ENCODE measurements around the gene OR6B2. TPM values are rescaled to one million over a fixed set of nuclear protein-coding genes. Genes with fewer than 3 reads are reported as not detected.

OR6B2 gene
- total and polyA plus RNA-seq, 3 experiments from 2014 or later = not detected

DNA sequence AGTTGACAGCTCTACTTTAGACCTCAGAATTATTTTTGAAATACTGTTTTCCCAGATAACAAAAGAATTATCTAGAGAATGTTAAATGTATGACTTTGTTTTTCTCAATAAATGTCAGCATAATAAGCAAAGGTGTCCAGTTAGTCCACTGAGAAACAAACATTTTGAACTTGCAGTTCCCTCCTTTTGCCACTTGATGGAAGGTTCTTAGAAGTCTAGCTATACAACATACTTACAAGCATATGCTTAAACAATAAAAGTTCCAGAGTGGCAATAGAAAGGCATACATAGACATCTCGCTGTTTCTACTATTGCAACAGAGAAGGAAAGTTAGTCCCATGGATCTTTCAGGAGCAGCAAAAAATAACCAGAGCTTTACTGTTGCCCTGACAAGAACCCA is 16.9 kb downstream of the OR6B2 start:
- Histone ChIP-seq H3K27ac (ENCODE audit: low read depth, low read length) (no peak overlapping the region), H3K4me1 (ENCODE audit: insufficient read depth, low read length) (no peaks in the 10 kb centered on the region), H3K36me3 (ENCODE audit: insufficient read depth, low read length) (peaks cover 56% of the 10 kb centered on the region), H3K4me3 (ENCODE audit: low read length) (no peak overlapping the region), H3K9me3 (ENCODE audit: low read length) (no peaks in the 10 kb centered on the region), H3K27me3 (ENCODE audit: insufficient read depth, low read length, poor library complexity, severe bottlenecking) (no peaks in the 10 kb centered on the region)
- CTCF ChIA-PET = interaction anchor here (0.8 kb wide), 1 partner anchor 8 kb away, joined by 4 read pairs; no protein-coding TSS in a partner anchor
- Mint-ChIP-seq H3K27ac (no peak overlapping the region), H3K27me3 (peaks cover 0 to 2% of the 10 kb centered on the region in 2 donors), H3K4me1 (peaks cover 4 to 7% (median 5%) of the 10 kb centered on the region in 3 donors), H3K4me3 (no peak overlapping the region), H3K9me3 (no peaks in the 10 kb centered on the region), H3K36me3 (peaks cover 0 to 93% (median 35%) of the 10 kb centered on the region in 3 donors)
- POLR2A ChIA-PET = no interaction called here
- DNase-seq = no peak

- CTCF ChIA-PET = interaction anchor here (2.2 kb wide), 1 partner anchor 11 kb away, joined by 4 read pairs; no protein-coding TSS in a partner anchor
- DNase-seq = no peak
- POLR2A ChIA-PET = no interaction called here
- Mint-ChIP-seq H3K4me3 (no peak overlapping the region), H3K36me3 (peaks cover 6 to 95% (median 36%) of the 10 kb centered on the region in 3 donors), H3K4me1 (peaks cover 0 to 3% (median 0%) of the 10 kb centered on the region in 3 donors), H3K27me3 (no peaks in the 10 kb centered on the region), H3K27ac (peak overlapping the region in 1 of 8 donors; percentile 6), H3K9me3 (no peaks in the 10 kb centered on the region)
- Histone ChIP-seq H3K36me3 (ENCODE audit: insufficient read depth, low read length) (peaks cover 64% of the 10 kb centered on the region), H3K27me3 (ENCODE audit: insufficient read depth, low read length, poor library complexity, severe bottlenecking) (no peaks in the 10 kb centered on the region), H3K27ac (ENCODE audit: low read depth, low read length) (no peak overlapping the region), H3K4me3 (ENCODE audit: low read length) (no peak overlapping the region), H3K4me1 (ENCODE audit: insufficient read depth, low read length) (no peaks in the 10 kb centered on the region), H3K9me3 (ENCODE audit: low read length) (no peaks in the 10 kb centered on the region)
Measured at GRCh38 chr2:240002983-240003382, 27.2 kb downstream of the OR6B2 start.

DNA sequence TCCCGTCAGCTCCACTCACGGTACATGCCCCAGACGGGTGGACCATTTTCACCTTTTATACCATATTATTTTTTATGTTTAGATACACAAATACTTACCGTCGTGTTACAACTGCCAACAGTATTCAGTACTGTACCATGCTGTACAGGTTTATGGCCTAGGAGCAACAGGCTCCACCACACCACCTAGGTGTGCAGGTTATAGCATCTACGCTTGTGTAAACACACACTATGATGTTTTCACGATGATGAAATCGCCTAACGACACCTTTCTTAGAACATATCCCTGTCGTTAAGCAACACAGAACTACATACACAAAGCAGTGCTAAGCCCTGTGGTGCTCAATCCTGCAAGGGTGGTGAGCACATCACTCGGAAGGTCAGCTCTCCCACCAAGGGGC is 29.6 kb downstream of the OR6B2 start:
- peaks cover 46% of the 10 kb centered on the region for H3K36me3 ChIP-seq (ENCODE audit: insufficient read depth, low read length)
- POLR2A ChIA-PET = no interaction called here
- H3K4me1 ChIP-seq (ENCODE audit: insufficient read depth, low read length) = no peaks in the 10 kb centered on the region
- Mint-ChIP-seq H3K27me3 (no peaks in the 10 kb centered on the region), H3K27ac (no peak overlapping the region), H3K36me3 (peaks cover 0 to 89% (median 32%) of the 10 kb centered on the region in 3 donors), H3K4me3 (no peak overlapping the region), H3K4me1 (peaks cover 0 to 4% (median 0%) of the 10 kb centered on the region in 3 donors), H3K9me3 (no peaks in the 10 kb centered on the region)
- CTCF ChIA-PET = no interaction called here
- no peak overlapping the region for H3K27ac ChIP-seq (ENCODE audit: low read depth, low read length)
- H3K9me3 ChIP-seq (ENCODE audit: low read length) = no peaks in the 10 kb centered on the region
- no peak for DNase-seq
- H3K4me3 ChIP-seq (ENCODE audit: low read length) = no peak overlapping the region
- no peaks in the 10 kb centered on the region for H3K27me3 ChIP-seq (ENCODE audit: insufficient read depth, low read length, poor library complexity, severe bottlenecking)

GRCh38 chr2:239997686-239998409 is 32.4 kb downstream of the OR6B2 start:
- Mint-ChIP-seq H3K27ac (peak overlapping the region in 1 of 8 donors; percentile 77), H3K27me3 (no peaks in the 10 kb centered on the region), H3K4me1 (peaks cover 0 to 4% (median 0%) of the 10 kb centered on the region in 3 donors), H3K4me3 (no peak overlapping the region), H3K9me3 (no peaks in the 10 kb centered on the region), H3K36me3 (peaks cover 0 to 85% (median 27%) of the 10 kb centered on the region in 3 donors)
- Histone ChIP-seq H3K36me3 (ENCODE audit: insufficient read depth, low read length) (peaks cover 33% of the 10 kb centered on the region), H3K27ac (ENCODE audit: low read depth, low read length) (no peak overlapping the region), H3K9me3 (ENCODE audit: low read length) (no peaks in the 10 kb centered on the region), H3K4me1 (ENCODE audit: insufficient read depth, low read length) (no peaks in the 10 kb centered on the region), H3K27me3 (ENCODE audit: insufficient read depth, low read length, poor library complexity, severe bottlenecking) (no peaks in the 10 kb centered on the region), H3K4me3 (ENCODE audit: low read length) (no peak overlapping the region)
- POLR2A ChIA-PET = no interaction called here
- DNase-seq = no peak
- CTCF ChIA-PET = no interaction called here

- H3K36me3 Mint-ChIP-seq = peaks cover 0 to 82% (median 17%) of the 10 kb centered on the region in 3 donors
- H3K27ac ChIP-seq (ENCODE audit: low read depth, low read length) = no peak overlapping the region
- peaks cover 0 to 4% (median 0%) of the 10 kb centered on the region in 3 donors for H3K4me1 Mint-ChIP-seq
- H3K4me3 Mint-ChIP-seq = no peak overlapping the region
- H3K27me3 Mint-ChIP-seq = no peaks in the 10 kb centered on the region
- CTCF ChIA-PET = no interaction called here
- no peak overlapping the region for H3K4me3 ChIP-seq (ENCODE audit: low read length)
- H3K9me3 Mint-ChIP-seq = no peaks in the 10 kb centered on the region
- POLR2A ChIA-PET = no interaction called here
- H3K27me3 ChIP-seq (ENCODE audit: insufficient read depth, low read length, poor library complexity, severe bottlenecking) = no peaks in the 10 kb centered on the region
- H3K9me3 ChIP-seq (ENCODE audit: low read length) = no peaks in the 10 kb centered on the region
- H3K4me1 ChIP-seq (ENCODE audit: insufficient read depth, low read length) = no peaks in the 10 kb centered on the region
- H3K27ac Mint-ChIP-seq = no peak overlapping the region
- no peak for DNase-seq
- peaks cover 13% of the 10 kb centered on the region for H3K36me3 ChIP-seq (ENCODE audit: insufficient read depth, low read length)
Measured at GRCh38 chr2:239994086-239994485, 36.1 kb downstream of the OR6B2 start.

GRCh38 chr2:239993291-239993690 is 36.9 kb downstream of the OR6B2 start:
- Histone ChIP-seq H3K4me3 (ENCODE audit: low read length) (no peak overlapping the region), H3K36me3 (ENCODE audit: insufficient read depth, low read length) (peaks cover 11% of the 10 kb centered on the region), H3K4me1 (ENCODE audit: insufficient read depth, low read length) (no peaks in the 10 kb centered on the region), H3K27ac (ENCODE audit: low read depth, low read length) (no peak overlapping the region), H3K9me3 (ENCODE audit: low read length) (no peaks in the 10 kb centered on the region), H3K27me3 (ENCODE audit: insufficient read depth, low read length, poor library complexity, severe bottlenecking) (no peaks in the 10 kb centered on the region)
- Mint-ChIP-seq H3K9me3 (no peaks in the 10 kb centered on the region), H3K27ac (no peak overlapping the region), H3K4me1 (peaks cover 0 to 4% (median 0%) of the 10 kb centered on the region in 3 donors), H3K27me3 (no peaks in the 10 kb centered on the region), H3K4me3 (peak overlapping the region in 1 of 7 donors; percentile 59), H3K36me3 (peaks cover 0 to 82% (median 22%) of the 10 kb centered on the region in 3 donors)
- ChIA-PET POLR2A (no interaction called here), CTCF (interaction anchor here (1.4 kb wide), 1 partner anchor 16 kb away, joined by 3 read pairs; no protein-coding TSS in a partner anchor)
- DNase-seq = no peak

GRCh38 chr2:239991689-239992314 is 38.4 kb downstream of the OR6B2 start:
- ChIA-PET CTCF (interaction anchor here (0.7 to 1.4 kb wide), 3 partner anchors 11 to 14 kb away, joined by 3 to 4 read pairs (median 3); no protein-coding TSS in a partner anchor), POLR2A (no interaction called here)
- Mint-ChIP-seq H3K4me1 (peaks cover 0 to 4% (median 0%) of the 10 kb centered on the region in 3 donors), H3K27ac (peak overlapping the region in 1 of 8 donors; percentile 18), H3K36me3 (peaks cover 0 to 85% (median 28%) of the 10 kb centered on the region in 3 donors), H3K4me3 (no peak overlapping the region), H3K9me3 (no peaks in the 10 kb centered on the region), H3K27me3 (no peaks in the 10 kb centered on the region)
- Histone ChIP-seq H3K27ac (ENCODE audit: low read depth, low read length) (no peak overlapping the region), H3K4me3 (ENCODE audit: low read length) (no peak overlapping the region), H3K36me3 (ENCODE audit: insufficient read depth, low read length) (peaks cover 11% of the 10 kb centered on the region), H3K4me1 (ENCODE audit: insufficient read depth, low read length) (no peaks in the 10 kb centered on the region), H3K27me3 (ENCODE audit: insufficient read depth, low read length, poor library complexity, severe bottlenecking) (no peaks in the 10 kb centered on the region), H3K9me3 (ENCODE audit: low read length) (no peaks in the 10 kb centered on the region)
- DNase-seq = peak in 2 of 5 donors; percentile 27 to 31

DNA sequence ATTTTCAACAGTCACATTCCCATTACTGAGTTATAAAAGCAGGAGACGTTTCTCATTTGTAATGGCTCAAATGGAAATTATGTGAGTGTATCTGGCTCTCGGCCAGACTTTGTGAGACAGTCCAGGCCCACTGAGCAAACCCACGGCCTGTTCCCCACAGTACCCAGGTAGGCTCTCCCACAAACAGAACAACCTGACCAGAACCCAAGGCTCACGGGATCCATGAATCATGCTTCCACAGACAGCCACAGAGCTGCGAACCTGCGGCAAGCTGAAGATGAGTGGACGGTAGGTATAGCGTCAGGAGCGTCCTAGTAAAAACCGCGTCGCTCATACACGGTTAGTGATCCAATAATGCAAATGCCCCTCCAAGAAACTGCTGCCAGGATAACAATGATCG is 39.3 kb downstream of the OR6B2 start:
- H3K27ac ChIP-seq (ENCODE audit: low read depth, low read length) = no peak overlapping the region
- no peaks in the 10 kb centered on the region for H3K9me3 ChIP-seq (ENCODE audit: low read length)
- no peaks in the 10 kb centered on the region for H3K27me3 ChIP-seq (ENCODE audit: insufficient read depth, low read length, poor library complexity, severe bottlenecking)
- peaks cover 0 to 2% (median 0%) of the 10 kb centered on the region in 3 donors for H3K4me1 Mint-ChIP-seq
- peaks cover 11% of the 10 kb centered on the region for H3K36me3 ChIP-seq (ENCODE audit: insufficient read depth, low read length)
- no peaks in the 10 kb centered on the region for H3K27me3 Mint-ChIP-seq
- H3K27ac Mint-ChIP-seq = no peak overlapping the region
- H3K4me3 Mint-ChIP-seq = no peak overlapping the region
- CTCF ChIA-PET = interaction anchor here (0.6 to 0.9 kb wide), 2 partner anchors 11 to 1198 kb away, joined by 3 read pairs; no protein-coding TSS in a partner anchor
- no peak overlapping the region for H3K4me3 ChIP-seq (ENCODE audit: low read length)
- H3K36me3 Mint-ChIP-seq = peaks cover 7 to 88% (median 30%) of the 10 kb centered on the region in 3 donors
- no peaks in the 10 kb centered on the region for H3K9me3 Mint-ChIP-seq
- no peak for DNase-seq
- H3K4me1 ChIP-seq (ENCODE audit: insufficient read depth, low read length) = no peaks in the 10 kb centered on the region
- POLR2A ChIA-PET = no interaction called here
